K562 (cell line): ENCODE data around the gene CSRNP3. TPM values are rescaled to one million over a fixed set of nuclear protein-coding genes. Genes with fewer than 3 reads are reported as not detected.

ENCODE experiments used
- ATAC-seq: fragments of 200-7000 bp; cut with Tn5 transposase; 3 replicates; pipeline ENCODE4 v1.9.1; 2020; ENCODE audit warnings: moderate library complexity
- BruUV-seq: library from RNA; stranded (reverse); fragments of 400-500 nt; replicated peaks from 2 replicates; lab custom pipeline; 2021; lab: Mats Ljungman, UMichigan
- CTCF ChIA-PET: fragments of 300-600 bp; formaldehyde crosslinking; extraction: SDS; loops from one replicate; lab custom pipeline; 2021; ENCODE audit warnings: low intra/inter-chr PET ratio; lab: Yijun Ruan, JAX
- POLR2A ChIA-PET: fragments of 300-600, 350-650 bp; sonication (Branson Sonifier 250); formaldehyde crosslinking; extraction: SDS; loops from one replicate; lab custom pipeline; 2021; ENCODE audit warnings: antibody characterized with exemption, inconsistent platforms; lab: Yijun Ruan, JAX
- DNase-seq, 4 experiments: peaks; one replicate each; pipeline versions ENCODE4 v3.0.0 to v3.0.0-alpha.2; 2011 to 2018; ENCODE audit warnings: low spot score in 3 of 4, mixed read lengths in 3 of 4; ENCODE audit errors: extremely low read depth in 1 of 4
- FAIRE-seq: peaks from 2 replicates; lab custom pipeline; 2011; peaks lifted over from hg19 to GRCh38; lab: Jason Lieb, UNC
- H2AFZ ChIP-seq: 2 replicates; pipeline ENCODE4 v1.6.0; 2011; ENCODE audit warnings: low read depth, low read length, control low read depth, inconsistent platforms
- H3K27ac ChIP-seq: fragments of 200-600 bp; 3 replicates; pipeline ENCODE4 v1.8.0; 2011; ENCODE audit warnings: low read depth, mild to moderate bottlenecking, control low read depth, inconsistent platforms, low read length, moderate library complexity, mixed read lengths; ENCODE audit errors: extremely low read depth
- H3K27me3 ChIP-seq, 2 experiments: fragments of 300-600 bp in 1 of 2; 2 replicates in 1 of 2; 3 replicates in 1 of 2; pipeline versions ENCODE4 v1.6.0 to v1.8.0; 2011; ENCODE audit warnings: inconsistent platforms in 2 of 2, low read length in 2 of 2, mild to moderate bottlenecking in 1 of 2, mixed read lengths in 1 of 2, moderate library complexity in 1 of 2; ENCODE audit not compliant: control insufficient read depth in 2 of 2, insufficient read depth in 2 of 2
- H3K36me3 ChIP-seq: fragments of 300-600 bp; 3 replicates; pipeline ENCODE4 v1.8.0; 2011; ENCODE audit warnings: mild to moderate bottlenecking, low read length, inconsistent platforms; ENCODE audit not compliant: control insufficient read depth, insufficient read depth
- H3K4me1 ChIP-seq, 2 experiments: fragments of 200-600 bp in 1 of 2; replicated peaks in 1 of 2; 2 replicates in 1 of 2; 3 replicates in 1 of 2; pipeline versions ENCODE4 v1.5.1 to v1.8.0; 2011; ENCODE audit warnings: inconsistent platforms in 2 of 2, low read length in 2 of 2, mild to moderate bottlenecking in 1 of 2, mixed read lengths in 1 of 2, moderate library complexity in 1 of 2; ENCODE audit not compliant: control insufficient read depth in 2 of 2, insufficient read depth in 2 of 2
- H3K4me2 ChIP-seq: 2 replicates; pipeline ENCODE4 v1.6.1; 2011; ENCODE audit warnings: low read length, control low read depth, inconsistent platforms, mixed read lengths; ENCODE audit not compliant: insufficient read depth
- H3K4me3 ChIP-seq: fragments of 200-600 bp; sonication (generic), shearing (Covaris generic); 2 replicates; pipeline ENCODE4 v1.5.1; 2016; ENCODE audit warnings: control low read depth, inconsistent platforms
- H3K79me2 ChIP-seq: fragments of 200-600 bp; 3 replicates; pipeline ENCODE4 v1.8.0; 2011; ENCODE audit warnings: low read length, inconsistent platforms; ENCODE audit not compliant: control insufficient read depth, insufficient read depth
- H3K9ac ChIP-seq, 2 experiments: 2 replicates each; pipeline versions ENCODE4 v1.6.0 to v1.6.1; 2011; ENCODE audit warnings: low read depth in 2 of 2, low read length in 2 of 2, control low read depth in 1 of 2, inconsistent platforms in 1 of 2, mild to moderate bottlenecking in 1 of 2, mixed read lengths in 1 of 2; ENCODE audit not compliant: insufficient read depth in 1 of 2
- H3K9me1 ChIP-seq: one replicate; pipeline ENCODE4 v1.6.0; 2011; ENCODE audit warnings: inconsistent platforms, mild to moderate bottlenecking, low read length, moderate library complexity; ENCODE audit not compliant: control insufficient read depth, insufficient read depth
- H3K9me3 ChIP-seq: replicated peaks from 2 replicates; pipeline ENCODE4 v1.5.1; 2011; ENCODE audit warnings: low read depth, low read length, inconsistent platforms; ENCODE audit not compliant: control insufficient read depth, insufficient read depth
- H4K20me1 ChIP-seq: replicated peaks from 2 replicates; pipeline ENCODE4 v1.6.1; 2011; ENCODE audit warnings: low read length, inconsistent platforms, mixed read lengths; ENCODE audit not compliant: control insufficient read depth, insufficient read depth
- ASH1L ChIP-seq: fragments of 450-650 bp; IDR thresholded peaks from 2 replicates; pipeline ENCODE4 v1.6.1; 2018; ENCODE audit warnings: borderline replicate concordance, mild to moderate bottlenecking, low read depth; ENCODE audit not compliant: partially characterized antibody
- ELK1 ChIP-seq: sonication (generic); formaldehyde crosslinking; IDR thresholded peaks from 2 replicates; pipeline ENCODE4 v1.8.1; 2022; ENCODE audit warnings: missing genetic modification reagents
- GABPA ChIP-seq: fragments of 200-800 bp; sonication (Bioruptor generic); conservative IDR thresholded peaks from 2 replicates; pipeline ENCODE4 v1.6.1; 2016; ENCODE audit warnings: low read depth, missing genetic modification characterization, missing compliant biosample characterization
- GATA2 ChIP-seq: sonication (generic); formaldehyde crosslinking; IDR thresholded peaks from 2 replicates; pipeline ENCODE4 v1.4.0; 2020; ENCODE audit warnings: mild to moderate bottlenecking, missing genetic modification reagents
- HIVEP1 ChIP-seq: fragments of 250-450 bp; sonication (Bioruptor Pico); IDR thresholded peaks from 2 replicates; pipeline ENCODE4 v1.4.0; 2020; ENCODE audit warnings: mild to moderate bottlenecking
- MED1 ChIP-seq: sonication (generic); formaldehyde crosslinking; IDR thresholded peaks from 2 replicates; pipeline ENCODE4 v1.8.1; 2023; ENCODE audit warnings: missing genetic modification reagents, borderline replicate concordance
- POLR3G ChIP-seq: IDR thresholded peaks from 2 replicates; pipeline ENCODE4 v1.6.1; 2011; ENCODE audit not compliant: insufficient read length, insufficient replicate concordance; ENCODE audit errors: extremely low read depth
- PRPF4 ChIP-seq: fragments of 200-400 bp; formaldehyde crosslinking; IDR thresholded peaks from one replicate; pipeline ENCODE4 v1.6.1; 2017; ENCODE audit warnings: low read length, low read depth, mild to moderate bottlenecking; ENCODE audit not compliant: insufficient read depth, poor library complexity, severe bottlenecking
- SMARCE1 ChIP-seq: fragments of 450-650 bp; IDR thresholded peaks from 2 replicates; pipeline ENCODE4 v1.7.1; 2016; ENCODE audit warnings: mild to moderate bottlenecking
- YBX1 ChIP-seq: fragments of 450-650 bp; IDR thresholded peaks from 2 replicates; pipeline ENCODE4 v1.7.1; 2016; ENCODE audit warnings: mild to moderate bottlenecking
- ZBTB34 ChIP-seq: fragments of 250-450 bp; sonication (Bioruptor Pico); IDR thresholded peaks from 2 replicates; pipeline ENCODE4 v1.8.0; 2021; ENCODE audit warnings: mild to moderate bottlenecking, moderate library complexity
- ZNF197 ChIP-seq: fragments of 200-800 bp; sonication (Bioruptor generic); IDR thresholded peaks from 2 replicates; pipeline ENCODE4 v1.6.1; 2016; ENCODE audit warnings: low read depth, missing genetic modification characterization, missing compliant biosample characterization
- ZNF277 ChIP-seq: fragments of 250-450 bp; sonication (Bioruptor Pico); IDR thresholded peaks from 2 replicates; pipeline ENCODE4 v1.8.0; 2022; ENCODE audit warnings: inconsistent platforms, mild to moderate bottlenecking, moderate library complexity, borderline replicate concordance
- WGBS: fragments of 100-300 bp; shearing (Covaris generic); methylation state at CpG from one replicate; pipeline ENCODE4 v1.1.6; 2016; ENCODE audit warnings: low coverage, mixed read lengths; ENCODE audit not compliant: insufficient coverage; ENCODE audit errors: missing lambda C conversion rate; 5-methylcytosine and 5-hydroxymethylcytosine counted together
- in situ Hi-C: fragments of 300-500 bp; cut with MboI; formaldehyde crosslinking; loops from 4 replicates; pipeline ENCODE4 v1.15.0; 2018; ENCODE audit warnings: inconsistent platforms, mixed read lengths
- intact Hi-C: fragments of 100-400 bp; cut with micrococcal nuclease; formaldehyde crosslinking; loops from 2 replicates; pipeline ENCODE4 v1.14.2; 2022
- polyA plus RNA-seq, 8 experiments: library from polyadenylated mRNA; depleted of rRNA in 4 of 8; stranded (reverse) in 5 of 8; unstranded in 3 of 8; fragments of >200 nt; fragmentation: Nextera tagmentation in 2 of 8; fragmentation: Illumina TruSeq in 1 of 8; extraction: Ambion mirVana in 2 of 8; extraction: Trizol in 1 of 8; gene quantifications; 2 replicates each; pipeline versions ENCODE4 v1.2.1 to v1.2.3, GENCODE V29; 2011 to 2014; ENCODE audit warnings: inconsistent platforms in 1 of 8, missing spikeins in 1 of 8
- total RNA-seq, 7 experiments: library from RNA; depleted of rRNA in 6 of 7; stranded (reverse); fragments of >200 nt in 6 of 7; fragmentation: Illumina TruSeq in 2 of 7; extraction: Trizol in 2 of 7; gene quantifications; 2 replicates each; pipeline versions ENCODE4 v1.2.1 to v1.2.3, GENCODE V29; 2011 to 2021; ENCODE audit warnings: low replicate concordance in 1 of 7
- TF ChIP-seq, protein P1 (sequence below): fragments of 450-650 bp; formaldehyde crosslinking; IDR thresholded peaks from 2 replicates; pipeline ENCODE4 v1.4.0; 2020; ENCODE audit warnings: mild to moderate bottlenecking

The CSRNP3 gene
- total and polyA plus RNA-seq, 9 of the 15 experiments (the other 6 are each of a cell fraction or from before 2014, with no cell fraction given) = not detected

- no peak for FAIRE-seq
- no peaks in the 10 kb centered on the region for H4K20me1 ChIP-seq
- H3K27ac ChIP-seq = no peak overlapping the region
- H3K9me1 ChIP-seq = no peaks in the 10 kb centered on the region
- H3K9me3 ChIP-seq = no peaks in the 10 kb centered on the region; the same call in 1 of the 2 replicates
- ChIA-PET CTCF (no interaction called here), POLR2A (no interaction called here)
- DNase-seq = no peak
- H3K79me2 ChIP-seq = no peaks in the 10 kb centered on the region
- H3K36me3 ChIP-seq = no peaks in the 10 kb centered on the region
- no peaks in the 10 kb centered on the region for H3K27me3 ChIP-seq
- ATAC-seq = no peak
- WGBS = 1% methylated on average over 3 of the region's 3 CpGs
- BruUV-seq = no TSS peak
- no peak overlapping the region for H3K4me3 ChIP-seq
- TF ChIP-seq YBX1 = no peak
- TF ChIP-seq PRPF4 = no peak
- no peak for TF ChIP-seq HIVEP1
- TF ChIP-seq ZNF277 (CRISPR knock-in tag) = no peak
- no peak for TF ChIP-seq GATA2
- no peak for TF ChIP-seq ELK1 (CRISPR knock-in tag)
- no peak for TF ChIP-seq ZBTB34
- TF ChIP-seq ASH1L = no peak
- no peak for TF ChIP-seq ZNF197 (CRISPR knock-in tag)
- TF ChIP-seq POLR3G = no peak
- TF ChIP-seq SMARCE1 = no peak
- TF ChIP-seq MED1 (CRISPR knock-in tag) = no peak
- TF ChIP-seq, protein P1, sequence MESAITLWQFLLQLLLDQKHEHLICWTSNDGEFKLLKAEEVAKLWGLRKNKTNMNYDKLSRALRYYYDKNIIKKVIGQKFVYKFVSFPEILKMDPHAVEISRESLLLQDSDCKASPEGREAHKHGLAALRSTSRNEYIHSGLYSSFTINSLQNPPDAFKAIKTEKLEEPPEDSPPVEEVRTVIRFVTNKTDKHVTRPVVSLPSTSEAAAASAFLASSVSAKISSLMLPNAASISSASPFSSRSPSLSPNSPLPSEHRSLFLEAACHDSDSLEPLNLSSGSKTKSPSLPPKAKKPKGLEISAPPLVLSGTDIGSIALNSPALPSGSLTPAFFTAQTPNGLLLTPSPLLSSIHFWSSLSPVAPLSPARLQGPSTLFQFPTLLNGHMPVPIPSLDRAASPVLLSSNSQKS = no peak
- no peak for TF ChIP-seq GABPA (tag)
- TF ChIP-seq, all 486 proteins: peak for 0
- Histone ChIP-seq H3K4me1 (no peaks in the 10 kb centered on the region), H3K4me2 (no peak overlapping the region), H3K9ac (no peak overlapping the region), H2AFZ (no peak overlapping the region)
- in situ Hi-C loops (no loop called here), intact Hi-C loops (no loop called here)
Observed at GRCh38 chr2:165505514-165505913, 36.0 kb downstream of the CSRNP3 start.
